ENCODE results near the gene CCT8L2. TPM values are rescaled to one million over a fixed set of nuclear protein-coding genes. Genes with fewer than 3 reads are reported as not detected.
"Not testable (repeated sequence)": the region's sequence is repeated elsewhere in the genome, so short reads cannot be mapped to it uniquely, and the experiment has no call there.

CCT8L2 gene
- total RNA-seq = not detected

GRCh38 chr22:16592710-16593109 lies at the start of gene CCT8L2:
TSS of gene CCT8L2 (minus strand) at chr22:16592810. CDS start at chr22:16592550, 260 bp downstream.
- H3K36me3 Mint-ChIP-seq; DNase-seq; POLR2A ChIA-PET; intact Hi-C loops (cut with micrococcal nuclease); H3K27ac Mint-ChIP-seq; H3K4me1 Mint-ChIP-seq (ENCODE audit: low read depth); H3K9me3 Mint-ChIP-seq; H3K4me3 Mint-ChIP-seq; CTCF ChIA-PET; H3K27me3 Mint-ChIP-seq: not testable (repeated sequence)

- H3K4me3 Mint-ChIP-seq; H3K27ac Mint-ChIP-seq; DNase-seq; H3K36me3 Mint-ChIP-seq; H3K9me3 Mint-ChIP-seq; POLR2A ChIA-PET; intact Hi-C loops (cut with micrococcal nuclease); H3K4me1 Mint-ChIP-seq (ENCODE audit: low read depth); CTCF ChIA-PET; H3K27me3 Mint-ChIP-seq: not testable (repeated sequence)
Measured at GRCh38 chr22:16635442-16635841, 42.8 kb upstream of the CCT8L2 start.

DNA sequence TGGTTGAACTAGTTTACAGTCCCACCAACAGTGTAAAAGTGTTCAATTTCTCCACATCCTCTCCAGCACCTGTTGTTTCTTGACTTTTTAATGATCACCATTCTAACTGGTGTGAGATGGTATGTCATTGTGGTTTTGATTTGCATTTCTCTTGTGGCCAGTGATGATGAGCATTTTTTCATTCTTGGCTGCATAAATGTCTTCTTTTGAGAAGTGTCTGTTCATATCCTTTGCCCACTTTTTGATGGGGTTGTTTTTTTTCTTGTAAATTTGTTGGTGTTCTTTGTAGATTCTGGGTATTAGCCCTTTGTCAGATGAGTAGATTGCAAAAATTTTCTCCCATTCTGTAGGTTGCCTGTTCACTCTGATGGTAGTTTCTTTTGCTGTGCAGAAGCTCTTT lies 41.5 kb upstream of the CCT8L2 start:
- CTCF ChIA-PET; POLR2A ChIA-PET; DNase-seq; H3K27me3 Mint-ChIP-seq; intact Hi-C loops (cut with micrococcal nuclease); H3K4me1 Mint-ChIP-seq (ENCODE audit: low read depth); H3K9me3 Mint-ChIP-seq; H3K27ac Mint-ChIP-seq; H3K4me3 Mint-ChIP-seq; H3K36me3 Mint-ChIP-seq: not testable (repeated sequence)

GRCh38 chr22:16628476-16628875 lies 35.9 kb upstream of the CCT8L2 start:
- DNase-seq; H3K27ac Mint-ChIP-seq; H3K27me3 Mint-ChIP-seq; intact Hi-C loops (cut with micrococcal nuclease); H3K9me3 Mint-ChIP-seq; H3K4me3 Mint-ChIP-seq; H3K4me1 Mint-ChIP-seq (ENCODE audit: low read depth); POLR2A ChIA-PET; H3K36me3 Mint-ChIP-seq; CTCF ChIA-PET: not testable (repeated sequence)

GRCh38 chr22:16625018-16625417 lies 32.4 kb upstream of the CCT8L2 start:
- CTCF ChIA-PET; H3K4me3 Mint-ChIP-seq; H3K9me3 Mint-ChIP-seq; H3K4me1 Mint-ChIP-seq (ENCODE audit: low read depth); DNase-seq; H3K27ac Mint-ChIP-seq; H3K36me3 Mint-ChIP-seq; POLR2A ChIA-PET; intact Hi-C loops (cut with micrococcal nuclease); H3K27me3 Mint-ChIP-seq: not testable (repeated sequence)

DNA sequence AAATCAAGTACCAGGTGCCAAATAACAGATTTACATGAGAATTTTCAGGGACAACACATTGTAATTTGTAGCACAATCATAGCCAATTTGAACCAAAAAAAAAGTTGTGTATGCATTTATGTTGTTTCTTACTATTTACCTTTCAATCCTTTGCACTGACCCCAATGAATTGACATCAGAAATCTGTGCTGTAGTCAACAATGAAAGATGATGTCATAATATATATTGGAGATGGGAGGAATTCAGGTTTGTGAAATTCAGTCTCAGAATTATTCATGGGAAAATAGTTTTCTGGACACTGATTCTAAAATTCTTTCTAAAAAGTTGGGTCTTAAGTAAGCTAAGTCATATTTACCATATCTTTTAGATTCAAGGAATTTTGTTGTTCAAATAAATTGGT lies 31.0 kb upstream of the CCT8L2 start:
- H3K36me3 Mint-ChIP-seq; H3K27ac Mint-ChIP-seq; intact Hi-C loops (cut with micrococcal nuclease); H3K4me1 Mint-ChIP-seq (ENCODE audit: low read depth); H3K9me3 Mint-ChIP-seq; H3K4me3 Mint-ChIP-seq; CTCF ChIA-PET; H3K27me3 Mint-ChIP-seq; DNase-seq; POLR2A ChIA-PET: not testable (repeated sequence)

- POLR2A ChIA-PET; H3K4me1 Mint-ChIP-seq (ENCODE audit: low read depth); H3K4me3 Mint-ChIP-seq; intact Hi-C loops (cut with micrococcal nuclease); H3K9me3 Mint-ChIP-seq; H3K27me3 Mint-ChIP-seq; H3K36me3 Mint-ChIP-seq; H3K27ac Mint-ChIP-seq; DNase-seq; CTCF ChIA-PET: not testable (repeated sequence)
Measured at GRCh38 chr22:16617516-16617915, 24.9 kb upstream of the CCT8L2 start.

DNA sequence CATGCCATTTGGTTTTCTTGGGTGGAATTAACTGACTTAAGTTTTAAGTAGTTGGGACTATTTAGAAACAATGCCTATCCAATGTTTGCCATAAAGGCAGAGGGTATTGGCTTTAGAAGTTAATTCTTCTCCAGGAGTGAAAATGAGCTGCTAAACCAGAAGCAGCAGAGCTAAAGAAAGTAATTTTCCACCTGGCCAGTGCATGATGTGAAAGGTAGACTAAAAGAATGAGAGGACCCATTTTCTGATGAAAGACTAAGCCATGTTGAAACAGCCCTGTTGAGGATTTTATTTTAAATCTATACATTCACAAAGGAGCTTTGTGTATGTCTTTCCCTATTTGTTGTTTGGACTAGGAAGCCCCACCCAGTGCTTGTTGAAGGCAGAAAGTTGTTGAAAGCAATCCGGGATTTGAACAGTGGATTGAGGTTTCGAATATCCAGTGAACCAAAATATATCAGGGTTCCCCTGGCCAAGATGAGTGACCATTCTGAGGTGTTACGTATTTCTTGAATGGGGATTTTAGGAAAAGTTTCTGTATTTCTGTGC lies 23.9 kb upstream of the CCT8L2 start:
- POLR2A ChIA-PET; H3K9me3 Mint-ChIP-seq; H3K36me3 Mint-ChIP-seq; intact Hi-C loops (cut with micrococcal nuclease); CTCF ChIA-PET; H3K4me3 Mint-ChIP-seq; H3K27ac Mint-ChIP-seq; DNase-seq; H3K4me1 Mint-ChIP-seq (ENCODE audit: low read depth): not testable (repeated sequence)
- H3K27me3 Mint-ChIP-seq = peaks cover 13% of the 10 kb centered on the region

DNA sequence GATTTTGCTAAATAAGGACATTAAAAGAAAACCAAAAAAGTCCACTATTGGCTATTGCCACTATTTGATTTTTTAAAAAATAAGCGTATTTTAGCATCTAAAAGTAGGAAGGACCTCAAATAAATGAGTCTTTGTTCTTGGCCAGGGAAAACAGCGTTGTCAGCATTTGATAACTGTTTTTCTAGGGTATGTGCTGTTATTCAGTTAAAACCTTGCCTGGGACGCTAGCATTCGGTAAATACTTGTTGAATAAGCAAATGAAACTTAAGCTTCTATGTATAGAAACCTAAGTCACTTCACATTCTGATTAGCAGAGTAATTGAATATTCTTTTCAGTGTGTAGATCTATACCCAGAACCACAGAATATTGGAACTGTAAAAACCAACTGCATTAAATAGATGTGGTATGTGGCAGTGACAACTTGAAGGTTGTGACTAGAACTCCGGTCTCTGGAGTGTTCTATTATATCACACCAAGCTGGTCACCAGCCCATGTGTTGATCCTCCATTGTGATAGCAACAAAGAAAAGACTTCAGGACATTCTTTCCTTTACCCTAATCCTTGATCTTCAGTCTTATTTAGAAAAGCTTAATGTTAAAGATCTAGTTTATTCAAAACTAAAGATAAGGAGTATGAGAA lies 23.1 kb upstream of the CCT8L2 start:
- POLR2A ChIA-PET; CTCF ChIA-PET; DNase-seq; H3K9me3 Mint-ChIP-seq; H3K4me3 Mint-ChIP-seq; intact Hi-C loops (cut with micrococcal nuclease); H3K27ac Mint-ChIP-seq; H3K4me1 Mint-ChIP-seq (ENCODE audit: low read depth); H3K36me3 Mint-ChIP-seq: not testable (repeated sequence)
- peaks cover 15% of the 10 kb centered on the region for H3K27me3 Mint-ChIP-seq

- H3K27me3 Mint-ChIP-seq = peaks cover 32% of the 10 kb centered on the region
- H3K9me3 Mint-ChIP-seq = no peaks in the 10 kb centered on the region
- ChIA-PET POLR2A (no interaction called here), CTCF (no interaction called here)
- H3K4me3 Mint-ChIP-seq = no peak overlapping the region
- H3K4me1 Mint-ChIP-seq (ENCODE audit: low read depth) = no peaks in the 10 kb centered on the region
- H3K36me3 Mint-ChIP-seq = peaks cover 4% of the 10 kb centered on the region
- intact Hi-C loops (cut with micrococcal nuclease) = no loop called here
- no peak for DNase-seq
- H3K27ac Mint-ChIP-seq = no peak overlapping the region
Measured at GRCh38 chr22:16609548-16610261, 17.1 kb upstream of the CCT8L2 start.

DNA sequence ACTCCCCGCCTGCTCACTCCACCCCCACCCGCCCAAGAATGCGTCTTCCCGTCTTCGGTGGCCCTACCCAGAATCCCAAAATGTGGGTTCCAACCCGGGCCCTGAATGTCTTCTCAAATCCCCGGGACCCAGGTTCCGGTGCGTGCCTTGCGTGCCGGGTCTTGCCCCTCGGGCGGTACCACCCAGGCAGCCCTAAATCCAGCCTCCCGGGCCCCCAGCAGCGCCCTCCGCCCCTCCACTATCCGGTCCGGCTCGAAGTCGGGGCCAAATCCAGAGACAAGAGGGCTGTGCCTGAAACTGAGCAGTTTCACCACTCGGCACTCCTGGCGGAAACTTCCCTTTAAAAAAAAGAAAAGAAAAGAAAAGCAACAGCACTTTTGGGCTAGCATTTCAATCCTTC lies 16.3 kb upstream of the CCT8L2 start:
- intact Hi-C loops (cut with micrococcal nuclease) = no loop called here
- Mint-ChIP-seq H3K36me3 (peaks cover 4% of the 10 kb centered on the region), H3K4me3 (no peak overlapping the region), H3K9me3 (no peaks in the 10 kb centered on the region), H3K27me3 (peaks cover 38% of the 10 kb centered on the region), H3K4me1 (ENCODE audit: low read depth) (no peaks in the 10 kb centered on the region), H3K27ac (no peak overlapping the region)
- DNase-seq = no peak
- POLR2A ChIA-PET = no interaction called here
- CTCF ChIA-PET = no interaction called here

GRCh38 chr22:16604257-16604998 lies 11.8 kb upstream of the CCT8L2 start:
- CTCF ChIA-PET; H3K9me3 Mint-ChIP-seq; H3K27ac Mint-ChIP-seq; H3K36me3 Mint-ChIP-seq; H3K4me1 Mint-ChIP-seq (ENCODE audit: low read depth); intact Hi-C loops (cut with micrococcal nuclease); DNase-seq; POLR2A ChIA-PET; H3K4me3 Mint-ChIP-seq: not testable (repeated sequence)
- peaks cover 45% of the 10 kb centered on the region for H3K27me3 Mint-ChIP-seq
